HEK293 (cell line): Measurements from ENCODE around the gene CDC42SE2.

ENCODE experiments used
- CTCF ChIP-seq: fragments of 450-650 bp; formaldehyde crosslinking; IDR thresholded peaks from 2 replicates; pipeline ENCODE4 v1.5.1; 2016; ENCODE audit warnings: missing biosample characterization, missing genetic modification characterization
- OSR2 ChIP-seq: fragments of 450-650 bp; formaldehyde crosslinking; IDR thresholded peaks from 2 replicates; pipeline ENCODE4 v1.5.1; 2016; ENCODE audit warnings: missing biosample characterization, missing genetic modification characterization
- REST ChIP-seq: fragments of 450-650 bp; formaldehyde crosslinking; IDR thresholded peaks from 2 replicates; pipeline ENCODE4 v1.5.1; 2016; ENCODE audit warnings: missing biosample characterization, missing genetic modification characterization
- YY1 ChIP-seq: fragments of 450-650 bp; formaldehyde crosslinking; IDR thresholded peaks from 2 replicates; pipeline ENCODE4 v1.5.1; 2018; ENCODE audit warnings: missing biosample characterization, missing genetic modification characterization
- ZNF362 ChIP-seq: fragments of 450-650 bp; formaldehyde crosslinking; IDR thresholded peaks from 2 replicates; pipeline ENCODE4 v1.5.1; 2016; ENCODE audit warnings: missing biosample characterization, missing genetic modification characterization
- ZNF366 ChIP-seq: fragments of 450-650 bp; formaldehyde crosslinking; conservative IDR thresholded peaks from 2 replicates; pipeline ENCODE4 v1.5.1; 2016; ENCODE audit warnings: missing biosample characterization, missing genetic modification characterization
- ZNF398 ChIP-seq: fragments of 450-650 bp; formaldehyde crosslinking; IDR thresholded peaks from 2 replicates; pipeline ENCODE4 v1.5.1; 2017; ENCODE audit warnings: missing biosample characterization, missing genetic modification characterization
- ZNF501 ChIP-seq: fragments of 450-650 bp; formaldehyde crosslinking; IDR thresholded peaks from 2 replicates; pipeline ENCODE4 v1.5.1; 2016; ENCODE audit warnings: missing biosample characterization, missing genetic modification characterization

- TF ChIP-seq CTCF (peak; percentile 63; the same call in 1 of the 2 replicates), YY1 (tag by site-specific recombination) (no peak), ZNF362 (tag by site-specific recombination) (no peak), REST (tag by site-specific recombination) (no peak), ZNF398 (tag by site-specific recombination) (no peak), OSR2 (tag by site-specific recombination) (no peak), ZNF366 (tag by site-specific recombination) (0 out of 2 replicates have a peak, but pooled peaks have one; percentile 21), ZNF501 (tag by site-specific recombination) (no peak)
Observed at GRCh38 chr5:131382407-131383395, 118.8 kb downstream of the CDC42SE2 start.
